ENCODE results near the gene MYH16. TPM values are rescaled to one million over a fixed set of nuclear protein-coding genes. Genes with fewer than 3 reads are reported as not detected.

Gene MYH16
- total RNA-seq, 1 experiment from 2014 or later = 2.8 TPM

GRCh38 chr7:99308461-99309074 lies 35.9 kb downstream of the MYH16 start:
- Histone ChIP-seq H3K9me3 (ENCODE audit: low read length) (no peaks in the 10 kb centered on the region), H3K79me2 (ENCODE audit: low read length) (no peaks in the 10 kb centered on the region), H2AFZ (ENCODE audit: low read length) (no peak overlapping the region), H3K4me3 (ENCODE audit: low read length) (no peak overlapping the region), H3K27ac (ENCODE audit: low read length) (no peak overlapping the region), H3F3A (ENCODE audit: low read length, unreplicated experiment) (no peaks in the 10 kb centered on the region), H3K9me2 (replicated peaks; ENCODE audit: low read length) (no peaks in the 10 kb centered on the region), H3K4me1 (ENCODE audit: insufficient read depth, low read length) (peaks cover 15% of the 10 kb centered on the region; the same call in 1 of the 2 replicates), H3K27me3 (ENCODE audit: low read length) (no peaks in the 10 kb centered on the region), H4K20me1 (ENCODE audit: low read length) (no peaks in the 10 kb centered on the region), H3K36me3 (ENCODE audit: low read depth, low read length) (no peaks in the 10 kb centered on the region), H3K4me2 (ENCODE audit: low read length) (no peak overlapping the region), H3K9ac (ENCODE audit: low read length) (no peak overlapping the region)
- ChIA-PET POLR2A (ENCODE audit: unreplicated experiment) (no interaction called here), CTCF (interaction anchor here (0.9 kb wide), 1 partner anchor 34 kb away, joined by 4 read pairs; no protein-coding TSS in a partner anchor)
- intact Hi-C loops (cut with micrococcal nuclease) = no loop called here
- DNase-seq (peak; percentile 57), ATAC-seq (peak; percentile 45; the same call in 1 of the 2 replicates)
- BruUV-seq (replicated peaks) = no TSS peak
- TF ChIP-seq CTCF (conservative IDR thresholded peaks at IDR 0.05; ENCODE audit: low read depth, low read length) (no peak), EZH2phosphoT487 (IDR thresholded peaks at IDR 0.05; ENCODE audit: borderline replicate concordance, low read length) (no peak), EZH2 (IDR thresholded peaks at IDR 0.05; ENCODE audit: low read length, unreplicated experiment) (no peak)

- CTCF ChIA-PET = interaction anchor here (0.6 to 0.9 kb wide), 2 partner anchors 35 to 53 kb away, joined by 4 to 5 read pairs; no protein-coding TSS in a partner anchor
- POLR2A ChIA-PET (ENCODE audit: unreplicated experiment) = no interaction called here
- H3K4me3 ChIP-seq (ENCODE audit: low read length) = no peak overlapping the region
Measured at GRCh38 chr7:99309111-99309510, 36.5 kb downstream of the MYH16 start.

More at GRCh38 chr7:99309111-99309510, 36.5 kb downstream of the MYH16 start:
- TF ChIP-seq EZH2phosphoT487 (IDR thresholded peaks at IDR 0.05; ENCODE audit: borderline replicate concordance, low read length) = no peak
- TF ChIP-seq CTCF (conservative IDR thresholded peaks at IDR 0.05; ENCODE audit: low read depth, low read length) = no peak
- no peak for TF ChIP-seq EZH2 (IDR thresholded peaks at IDR 0.05; ENCODE audit: low read length, unreplicated experiment)
- no peak overlapping the region for H3K4me2 ChIP-seq (ENCODE audit: low read length)
- H2AFZ ChIP-seq (ENCODE audit: low read length) = no peak overlapping the region
- ATAC-seq = no peak
- H3F3A ChIP-seq (ENCODE audit: low read length, unreplicated experiment) = no peaks in the 10 kb centered on the region
- H3K9me3 ChIP-seq (ENCODE audit: low read length) = no peaks in the 10 kb centered on the region
- no peak for DNase-seq
- intact Hi-C loops (cut with micrococcal nuclease) = no loop called here
- no peak overlapping the region for H3K27ac ChIP-seq (ENCODE audit: low read length)
- peaks cover 15% of the 10 kb centered on the region; the same call in 1 of the 2 replicates for H3K4me1 ChIP-seq (ENCODE audit: insufficient read depth, low read length)
- no peaks in the 10 kb centered on the region for H3K9me2 ChIP-seq (replicated peaks; ENCODE audit: low read length)
- no peaks in the 10 kb centered on the region for H4K20me1 ChIP-seq (ENCODE audit: low read length)
- BruUV-seq (replicated peaks) = no TSS peak
- H3K79me2 ChIP-seq (ENCODE audit: low read length) = no peaks in the 10 kb centered on the region
- H3K9ac ChIP-seq (ENCODE audit: low read length) = no peak overlapping the region
- no peaks in the 10 kb centered on the region for H3K36me3 ChIP-seq (ENCODE audit: low read depth, low read length)
- H3K27me3 ChIP-seq (ENCODE audit: low read length) = no peaks in the 10 kb centered on the region
